IMR-90 (cell line): ENCODE measurements around the gene CPN2. TPM values are rescaled to one million over a fixed set of nuclear protein-coding genes. Genes with fewer than 3 reads are reported as not detected.

ENCODE experiments used
- ATAC-seq: fragments of 200-7000 bp; cut with Tn5 transposase; 2 replicates; pipeline ENCODE4 v1.9.1; 2020; ENCODE audit warnings: low read depth, mild to moderate bottlenecking, moderate library complexity
- BruUV-seq: library from RNA; stranded (reverse); fragments of 400-500 nt; replicated peaks from 2 replicates; lab custom pipeline; 2021; lab: Mats Ljungman, UMichigan
- CTCF ChIA-PET: fragments of 300-600 bp; formaldehyde crosslinking; extraction: SDS; loops from one replicate; lab custom pipeline; 2021; ENCODE audit warnings: antibody characterized with exemption; lab: Yijun Ruan, JAX
- POLR2A ChIA-PET: fragments of 300-600 bp; sonication (Branson Sonifier 250); formaldehyde crosslinking; loops from one replicate; lab custom pipeline; 2022; ENCODE audit warnings: antibody characterized with exemption; ENCODE audit not compliant: unreplicated experiment; lab: Charles Lee
- DNase-seq: peaks from one replicate; pipeline ENCODE4 v3.0.0; 2013
- H2AFZ ChIP-seq: replicated peaks from 2 replicates; pipeline ENCODE3; 2013; ENCODE audit warnings: low read length, mild to moderate bottlenecking; ENCODE audit not compliant: poor library complexity
- H2AK5ac ChIP-seq: 2 replicates; pipeline ENCODE4 v1.6.1; 2013; ENCODE audit warnings: low read depth, low read length, inconsistent platforms
- H2AK9ac ChIP-seq: replicated peaks from 2 replicates; pipeline ENCODE3; 2013; ENCODE audit warnings: mild to moderate bottlenecking, low read depth, low read length, moderate library complexity; ENCODE audit not compliant: poor library complexity
- H2BK120ac ChIP-seq: 2 replicates; pipeline ENCODE4 v1.6.1; 2013; ENCODE audit warnings: low read depth, low read length, inconsistent platforms
- H2BK15ac ChIP-seq: 3 replicates; pipeline ENCODE4 v1.6.1; 2013; ENCODE audit warnings: low read depth, low read length, inconsistent platforms
- H2BK20ac ChIP-seq: 2 replicates; pipeline ENCODE4 v1.6.1; 2013; ENCODE audit warnings: low read depth, mild to moderate bottlenecking, inconsistent platforms, low read length, moderate library complexity
- H2BK5ac ChIP-seq: 2 replicates; pipeline ENCODE4 v1.6.1; 2013; ENCODE audit warnings: mild to moderate bottlenecking, low read depth, low read length, inconsistent platforms; ENCODE audit not compliant: poor library complexity, severe bottlenecking
- H3K14ac ChIP-seq: replicated peaks from 2 replicates; pipeline ENCODE4 v1.6.1; 2013; ENCODE audit warnings: low read depth, low read length, inconsistent platforms
- H3K18ac ChIP-seq: 2 replicates; pipeline ENCODE4 v1.6.1; 2013; ENCODE audit warnings: low read depth, low read length, control low read depth
- H3K23ac ChIP-seq: 2 replicates; pipeline ENCODE4 v1.6.1; 2013; ENCODE audit warnings: low read depth, low read length, inconsistent platforms
- H3K27ac ChIP-seq: 2 replicates; pipeline ENCODE4 v1.5.1; 2013; ENCODE audit warnings: mild to moderate bottlenecking, control low read depth, low read length; ENCODE audit not compliant: insufficient read depth
- H3K27me3 ChIP-seq: 2 replicates; pipeline ENCODE4 v1.6.1; 2013; ENCODE audit warnings: low read length; ENCODE audit not compliant: control insufficient read depth, insufficient read depth
- H3K36me3 ChIP-seq: 2 replicates; pipeline ENCODE4 v1.6.1; 2013; ENCODE audit warnings: low read length, mixed read lengths; ENCODE audit not compliant: control insufficient read depth, insufficient read depth
- H3K4ac ChIP-seq: 2 replicates; pipeline ENCODE4 v1.6.1; 2013; ENCODE audit warnings: low read depth, low read length, inconsistent platforms
- H3K4me1 ChIP-seq: 2 replicates; pipeline ENCODE4 v1.6.1; 2013; ENCODE audit warnings: low read length, mixed read lengths; ENCODE audit not compliant: control insufficient read depth, insufficient read depth
- H3K4me2 ChIP-seq: 2 replicates; pipeline ENCODE4 v1.6.1; 2013; ENCODE audit warnings: low read depth, mild to moderate bottlenecking, control low read depth, low read length, moderate library complexity
- H3K4me3 ChIP-seq: 2 replicates; pipeline ENCODE4 v1.5.1; 2013; ENCODE audit warnings: low read depth, mild to moderate bottlenecking, control low read depth, low read length, moderate library complexity; ENCODE audit not compliant: insufficient read depth
- H3K56ac ChIP-seq: 2 replicates; pipeline ENCODE4 v1.6.1; 2013; ENCODE audit warnings: low read length, inconsistent platforms; ENCODE audit not compliant: insufficient read depth; ENCODE audit errors: extremely low read depth
- H3K79me1 ChIP-seq, 2 experiments: 2 replicates each; pipeline ENCODE4 v1.6.1; 2013; ENCODE audit warnings: low read length in 2 of 2, inconsistent platforms in 1 of 2, low read depth in 1 of 2
- H3K9ac ChIP-seq: 2 replicates; pipeline ENCODE4 v1.6.1; 2013; ENCODE audit warnings: low read depth, low read length, control low read depth
- H3K9me1 ChIP-seq: 2 replicates; pipeline ENCODE4 v1.6.1; 2013; ENCODE audit warnings: low read length, inconsistent platforms; ENCODE audit not compliant: insufficient read depth
- H3K9me3 ChIP-seq: 2 replicates; pipeline ENCODE4 v1.6.1; 2013; ENCODE audit warnings: low read length; ENCODE audit not compliant: control insufficient read depth, insufficient read depth
- H4K20me1 ChIP-seq: 2 replicates; pipeline ENCODE4 v1.6.1; 2013; ENCODE audit warnings: low read length, inconsistent platforms; ENCODE audit not compliant: insufficient read depth
- H4K5ac ChIP-seq: 2 replicates; pipeline ENCODE4 v1.6.1; 2013; ENCODE audit warnings: mild to moderate bottlenecking, low read depth, low read length, control low read depth
- H4K8ac ChIP-seq, 2 experiments: 2 replicates each; pipeline ENCODE4 v1.6.1; 2013; ENCODE audit warnings: low read depth in 2 of 2, low read length in 2 of 2, control low read depth in 1 of 2, inconsistent platforms in 1 of 2
- H4K91ac ChIP-seq: 2 replicates; pipeline ENCODE4 v1.6.1; 2013; ENCODE audit warnings: low read depth, low read length, inconsistent platforms; ENCODE audit not compliant: insufficient read depth
- MAFK ChIP-seq: IDR thresholded peaks from 2 replicates; pipeline ENCODE4 v1.6.1; 2012; ENCODE audit warnings: low read depth, low read length, improper control_type of control experiment
- POLR2A ChIP-seq: IDR thresholded peaks from 2 replicates; pipeline ENCODE4 v1.6.1; 2012; ENCODE audit warnings: mild to moderate bottlenecking, low read depth, low read length
- RCOR1 ChIP-seq: IDR thresholded peaks from 2 replicates; pipeline ENCODE4 v1.6.1; 2012; ENCODE audit warnings: mild to moderate bottlenecking, low read length, improper control_type of control experiment; ENCODE audit not compliant: insufficient replicate concordance
- WGBS, 2 experiments: methylation state at CpG; one replicate each; pipeline versions ENCODE4 v1.1.5 to v1.1.7; 2013; ENCODE audit warnings: missing lambda C conversion rate in 2 of 2; ENCODE audit not compliant: insufficient read length in 1 of 2; ENCODE audit errors: extremely low coverage in 2 of 2; 5-methylcytosine and 5-hydroxymethylcytosine counted together
- dilution Hi-C: fragments of 300-500 bp; cut with HindIII; formaldehyde crosslinking; loops from one replicate; pipeline ENCODE4 v1.14.3; 2018; ENCODE audit warnings: low sequenced_read_pairs; ENCODE audit not compliant: unreplicated experiment
- in situ Hi-C: fragments of 300-500 bp; cut with MboI; formaldehyde crosslinking; loops from 3 replicates; pipeline ENCODE4 v1.14.3; 2019; ENCODE audit warnings: low sequenced_read_pairs, inconsistent platforms, mixed read lengths
- intact Hi-C: fragments of 100-400 bp; cut with micrococcal nuclease; formaldehyde crosslinking; loops from 2 replicates; pipeline ENCODE4 v1.10.0; 2022
- polyA plus RNA-seq, 3 experiments: library from polyadenylated mRNA; depleted of rRNA; stranded (reverse); fragments of >200 nt; gene quantifications; 2 replicates each; pipeline ENCODE4 v1.2.3, GENCODE V29; 2012; ENCODE audit warnings: low replicate concordance in 1 of 3
- total RNA-seq: library from RNA; depleted of rRNA; stranded (reverse); fragments of >200 nt; gene quantifications from 2 replicates; pipeline ENCODE4 v1.2.3, GENCODE V29; 2012

Gene CPN2
- total and polyA plus RNA-seq, 2 of the 4 experiments (the other 2 are of a cell fraction), result 0.07 TPM; not detected in 1

- Histone ChIP-seq H2BK15ac (no peak overlapping the region; the same call in 2 of the 3 replicates), H3K4me1 (peaks cover 18% of the 10 kb centered on the region), H3K9me1 (peaks cover 29% of the 10 kb centered on the region), H2BK20ac (no peak overlapping the region), H3K4ac (peak overlapping the region; percentile 57; the same call in 1 of the 2 replicates), H4K8ac (no peak overlapping the region), H3K18ac (no peak overlapping the region), H2BK120ac (no peak overlapping the region), H3K36me3 (no peaks in the 10 kb centered on the region), H3K4me3 (no peak overlapping the region), H3K27me3 (no peaks in the 10 kb centered on the region), H2AFZ (peak overlapping the region; percentile 34), H3K14ac (no peak overlapping the region), H3K79me1 (peaks cover 0 to 8% of the 10 kb centered on the region in 2 experiments; a peak in 1 of 4 replicates), H3K9ac (no peak overlapping the region), H3K4me2 (no peak overlapping the region), H4K91ac (no peak overlapping the region), H2AK5ac (peak overlapping the region; percentile 93), H3K23ac (no peak overlapping the region), H3K56ac (no peak overlapping the region), H4K20me1 (peaks cover 3% of the 10 kb centered on the region; the same call in 1 of the 2 replicates), H3K9me3 (no peaks in the 10 kb centered on the region), H4K5ac (no peak overlapping the region), H3K27ac (no peak overlapping the region), H2BK5ac (peak overlapping the region; percentile 89), H2AK9ac (no peak overlapping the region)
- POLR2A ChIA-PET, result no interaction called here
- dilution Hi-C loops, result no loop called here
- in situ Hi-C loops, result loop anchor here (25.0 kb wide), 1 partner anchor 535 kb away; no protein-coding TSS in a partner anchor
- CTCF ChIA-PET, result no interaction called here
- BruUV-seq, result no TSS peak
- intact Hi-C loops, result no loop called here
- WGBS, 2 experiments, result 57% methylated on average over 2 of the region's 2 CpGs; no CpG with 5 or more reads in 1 of the 2 experiments
- DNase-seq, result no peak
- ATAC-seq, result no peak
- TF ChIP-seq RCOR1 (no peak), MAFK (no peak), POLR2A (no peak)
These were observed 24.2 kb downstream of the CPN2 start for GRCh38 chr3:194326968-194327217.
